ENCODE results near the gene WDR27.

The WDR27 gene

DNA sequence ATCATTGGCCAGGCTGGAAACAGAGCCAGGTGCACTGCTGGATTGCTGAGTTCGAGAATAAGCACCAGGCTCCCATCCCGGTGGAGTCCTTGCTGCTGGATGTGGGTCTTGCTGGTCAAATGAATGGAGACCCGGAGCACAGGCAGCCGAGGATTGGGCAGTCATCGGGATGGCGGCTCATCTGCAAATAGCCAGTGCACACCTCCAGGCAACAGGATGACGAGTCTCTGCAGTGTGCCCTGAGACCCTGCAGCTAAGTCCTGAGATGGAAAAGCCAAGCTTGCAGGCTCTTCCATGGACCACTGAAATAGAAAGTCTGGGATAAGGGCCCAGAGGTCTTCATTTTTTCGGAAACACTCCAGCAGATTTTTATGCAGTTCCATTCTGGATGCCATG lies 143.5 kb downstream of the WDR27 start:
- no peak overlapping the region for H2BK12ac ChIP-seq (ENCODE audit: low read length in 2 of 2)
- no peak overlapping the region for H3K27ac ChIP-seq (ENCODE audit: low read length, poor library complexity, severe bottlenecking)
- no peak overlapping the region for H3K4me2 ChIP-seq (ENCODE audit: low read length, poor library complexity, severe bottlenecking)
- H3K4me3 ChIP-seq (ENCODE audit: insufficient read depth in 1 of 2, low read depth in 1 of 2, low read length in 2 of 2): no peak overlapping the region
- no peak overlapping the region for H3K23ac ChIP-seq (ENCODE audit: low read length in 2 of 2)
- no peak overlapping the region for H3K14ac ChIP-seq (ENCODE audit: low read length in 2 of 2)
- H3K4ac ChIP-seq (ENCODE audit: low read depth in 1 of 2, low read length in 2 of 2): no peak overlapping the region
- peaks cover 4% of the 10 kb centered on the region for H3K79me1 ChIP-seq (replicated peaks; ENCODE audit: low read length, poor library complexity, severe bottlenecking)
- peaks cover 7% of the 10 kb centered on the region for H3K9me3 ChIP-seq (ENCODE audit: control insufficient read depth, low read length)
- DNase-seq: no peak
- no peak overlapping the region for H2BK15ac ChIP-seq (ENCODE audit: low read depth, poor library complexity, severe bottlenecking)
- H2BK120ac ChIP-seq (ENCODE audit: low read depth, low read length): no peak overlapping the region
- H4K8ac ChIP-seq (ENCODE audit: low read length): no peak overlapping the region
- WGBS: 94% methylated on average over 8 of the region's 8 CpGs
- H2BK5ac ChIP-seq (ENCODE audit: low read depth, low read length, poor library complexity, severe bottlenecking): no peak overlapping the region
- H4K91ac ChIP-seq (ENCODE audit: low read length): no peak overlapping the region
- H2AK5ac ChIP-seq (ENCODE audit: low read length, severe bottlenecking): no peak overlapping the region
- H3K4me1 ChIP-seq (ENCODE audit: control insufficient read depth, insufficient read depth, low read depth, low read length): no peaks in the 10 kb centered on the region
- peaks cover 0 to 14% of the 10 kb centered on the region in 2 experiments for H3K36me3 ChIP-seq (ENCODE audit: control insufficient read depth in 1 of 2, insufficient read depth in 2 of 2, low read depth in 1 of 2, low read length in 2 of 2)
- no peaks in the 10 kb centered on the region for H3K27me3 ChIP-seq (ENCODE audit: control insufficient read depth in 1 of 2, insufficient read depth in 1 of 2, low read length in 2 of 2)
- H3K18ac ChIP-seq (ENCODE audit: low read depth in 1 of 2, low read length in 2 of 2): no peak overlapping the region
- no peak overlapping the region for H2AFZ ChIP-seq (ENCODE audit: low read depth, low read length)
- no peak overlapping the region for H3K9ac ChIP-seq (ENCODE audit: low read length)

DNA sequence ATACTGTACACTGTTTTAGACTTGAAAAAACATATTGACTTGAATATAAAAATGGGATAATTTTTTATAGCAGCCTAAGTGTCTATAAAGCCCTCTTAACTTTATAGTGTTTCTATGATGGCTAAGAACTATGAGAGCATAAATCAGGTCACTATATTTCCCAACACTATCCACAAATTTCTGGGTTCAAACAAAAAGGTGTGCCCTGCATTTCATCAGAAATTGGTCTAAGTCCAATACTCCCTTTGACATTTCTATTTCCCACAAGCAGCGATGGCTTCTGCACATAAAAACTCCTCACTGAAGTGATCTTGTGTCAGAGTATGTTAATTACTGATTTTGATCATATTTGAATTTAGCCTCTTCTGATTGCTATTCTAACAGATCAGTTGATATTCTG lies 143.9 kb downstream of the WDR27 start:
- Histone ChIP-seq H3K18ac (ENCODE audit: low read depth in 1 of 2, low read length in 2 of 2) (no peak overlapping the region), H3K4ac (ENCODE audit: low read depth in 1 of 2, low read length in 2 of 2) (no peak overlapping the region), H4K91ac (ENCODE audit: low read length) (no peak overlapping the region), H3K27me3 (ENCODE audit: control insufficient read depth in 1 of 2, insufficient read depth in 1 of 2, low read length in 2 of 2) (no peaks in the 10 kb centered on the region), H2BK120ac (ENCODE audit: low read depth, low read length) (no peak overlapping the region), H2AFZ (ENCODE audit: low read depth, low read length) (no peak overlapping the region), H2AK5ac (ENCODE audit: low read length, severe bottlenecking) (no peak overlapping the region), H3K9me3 (ENCODE audit: control insufficient read depth, low read length) (peaks cover 7% of the 10 kb centered on the region), H3K79me1 (replicated peaks; ENCODE audit: low read length, poor library complexity, severe bottlenecking) (peaks cover 4% of the 10 kb centered on the region), H3K4me3 (ENCODE audit: insufficient read depth in 1 of 2, low read depth in 1 of 2, low read length in 2 of 2) (no peak overlapping the region), H3K27ac (ENCODE audit: low read length, poor library complexity, severe bottlenecking) (no peak overlapping the region), H2BK5ac (ENCODE audit: low read depth, low read length, poor library complexity, severe bottlenecking) (no peak overlapping the region), H3K4me2 (ENCODE audit: low read length, poor library complexity, severe bottlenecking) (no peak overlapping the region), H3K4me1 (ENCODE audit: control insufficient read depth, insufficient read depth, low read depth, low read length) (peaks cover 3% of the 10 kb centered on the region), H4K8ac (ENCODE audit: low read length) (no peak overlapping the region), H2BK15ac (ENCODE audit: low read depth, poor library complexity, severe bottlenecking) (no peak overlapping the region), H3K36me3 (ENCODE audit: control insufficient read depth in 1 of 2, insufficient read depth in 2 of 2, low read depth in 1 of 2, low read length in 2 of 2) (peaks cover 2 to 14% of the 10 kb centered on the region in 2 experiments), H3K23ac (ENCODE audit: low read length in 2 of 2) (no peak overlapping the region), H2BK12ac (ENCODE audit: low read length in 2 of 2) (no peak overlapping the region), H3K9ac (ENCODE audit: low read length) (no peak overlapping the region), H3K14ac (ENCODE audit: low read length in 2 of 2) (no peak overlapping the region)
- no CpG with 5 or more reads among the region's 1 CpG for WGBS
- no peak for DNase-seq

DNA sequence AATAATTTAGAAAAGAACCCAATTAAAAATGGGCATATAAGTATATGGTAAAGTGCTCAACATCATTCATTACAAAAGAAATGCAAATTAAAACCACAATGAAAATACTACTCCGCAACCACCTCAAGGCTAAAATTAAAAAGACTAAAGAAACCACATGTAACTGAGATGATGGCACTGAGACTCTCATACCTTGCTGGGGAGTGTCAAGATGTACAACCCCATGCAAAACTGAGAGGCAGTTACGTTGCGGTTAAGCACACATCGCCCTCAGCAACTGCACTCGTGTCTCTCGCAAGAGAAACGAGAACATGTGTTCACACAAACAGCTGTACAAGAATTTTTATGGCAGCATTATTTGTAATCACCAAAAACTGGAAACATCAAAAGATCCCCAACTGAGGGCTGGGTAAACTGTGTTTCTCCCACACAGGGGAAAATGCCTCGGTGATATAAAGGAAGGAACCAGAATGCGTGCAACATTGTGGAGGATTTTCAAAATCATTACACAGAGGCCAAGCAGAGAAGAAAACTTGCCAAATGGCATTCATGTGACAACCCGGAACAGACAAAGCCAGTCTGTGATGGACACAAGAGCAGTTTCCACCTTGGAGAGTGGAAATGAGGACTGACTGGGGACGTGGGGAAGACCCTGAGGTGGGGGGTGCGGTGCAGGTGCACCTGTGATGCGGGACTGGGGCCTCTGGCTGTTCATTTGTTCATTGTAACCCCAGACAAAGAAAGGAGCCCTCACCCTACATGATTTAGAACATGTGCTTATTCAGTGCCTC lies 144.9 kb downstream of the WDR27 start:
- Histone ChIP-seq H4K8ac (ENCODE audit: low read length) (no peak overlapping the region), H2AFZ (ENCODE audit: low read depth, low read length) (no peak overlapping the region), H3K4me1 (ENCODE audit: control insufficient read depth, insufficient read depth, low read depth, low read length) (peaks cover 5% of the 10 kb centered on the region), H3K27ac (ENCODE audit: low read length, poor library complexity, severe bottlenecking) (no peak overlapping the region), H2BK15ac (ENCODE audit: low read depth, poor library complexity, severe bottlenecking) (no peak overlapping the region), H2BK5ac (ENCODE audit: low read depth, low read length, poor library complexity, severe bottlenecking) (no peak overlapping the region), H2AK5ac (ENCODE audit: low read length, severe bottlenecking) (no peak overlapping the region), H3K18ac (ENCODE audit: low read depth in 1 of 2, low read length in 2 of 2) (no peak overlapping the region), H3K27me3 (ENCODE audit: control insufficient read depth in 1 of 2, insufficient read depth in 1 of 2, low read length in 2 of 2) (no peaks in the 10 kb centered on the region), H2BK12ac (ENCODE audit: low read length in 2 of 2) (no peak overlapping the region), H3K9ac (ENCODE audit: low read length) (no peak overlapping the region), H3K4me3 (ENCODE audit: insufficient read depth in 1 of 2, low read depth in 1 of 2, low read length in 2 of 2) (no peak overlapping the region), H4K91ac (ENCODE audit: low read length) (no peak overlapping the region), H3K4me2 (ENCODE audit: low read length, poor library complexity, severe bottlenecking) (no peak overlapping the region), H3K4ac (ENCODE audit: low read depth in 1 of 2, low read length in 2 of 2) (no peak overlapping the region), H3K23ac (ENCODE audit: low read length in 2 of 2) (no peak overlapping the region), H2BK120ac (ENCODE audit: low read depth, low read length) (no peak overlapping the region), H3K79me1 (replicated peaks; ENCODE audit: low read length, poor library complexity, severe bottlenecking) (peaks cover 2% of the 10 kb centered on the region), H3K36me3 (ENCODE audit: control insufficient read depth in 1 of 2, insufficient read depth in 2 of 2, low read depth in 1 of 2, low read length in 2 of 2) (peaks cover 4 to 14% of the 10 kb centered on the region in 2 experiments), H3K14ac (ENCODE audit: low read length in 2 of 2) (no peak overlapping the region), H3K9me3 (ENCODE audit: control insufficient read depth, low read length) (peaks cover 5% of the 10 kb centered on the region)
- WGBS: 93% methylated on average over 13 of the region's 13 CpGs
- DNase-seq: no peak

DNA sequence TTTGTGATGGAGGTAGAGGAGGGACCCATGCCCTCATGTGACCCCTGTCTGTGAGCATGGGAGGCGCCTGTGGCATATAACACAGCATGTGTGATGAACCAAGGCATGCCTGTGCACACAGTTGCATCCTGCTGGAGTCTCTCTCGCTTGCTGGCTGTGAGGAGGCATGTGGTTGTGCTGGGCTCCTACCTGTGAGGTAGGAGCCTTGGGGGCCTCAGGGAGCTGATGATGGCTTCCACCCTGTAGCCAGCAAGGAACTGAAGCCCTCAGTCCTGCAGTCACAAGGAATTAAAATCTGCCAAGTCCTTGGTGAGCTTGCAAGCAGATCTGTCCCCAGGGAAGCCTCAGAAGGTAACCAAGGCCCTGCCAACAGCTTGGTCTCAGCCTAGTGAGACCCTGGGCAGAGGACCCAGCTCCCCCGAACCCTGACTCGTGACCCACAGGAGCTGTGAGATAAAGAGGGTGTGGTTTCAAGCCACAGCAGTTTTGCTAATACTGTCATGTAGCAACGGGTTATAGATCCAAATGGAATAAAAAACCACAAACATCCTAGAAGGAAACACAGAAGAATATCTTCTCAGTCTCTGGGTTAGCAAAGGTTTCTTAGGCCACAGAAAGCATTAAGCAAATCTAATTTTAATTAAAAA lies 145.7 kb downstream of the WDR27 start:
- no peaks in the 10 kb centered on the region for H3K27me3 ChIP-seq (ENCODE audit: control insufficient read depth in 1 of 2, insufficient read depth in 1 of 2, low read length in 2 of 2)
- H2AFZ ChIP-seq (ENCODE audit: low read depth, low read length): no peak overlapping the region
- no peak overlapping the region for H3K4me2 ChIP-seq (ENCODE audit: low read length, poor library complexity, severe bottlenecking)
- no peak overlapping the region for H4K91ac ChIP-seq (ENCODE audit: low read length)
- H3K4me3 ChIP-seq (ENCODE audit: insufficient read depth in 1 of 2, low read depth in 1 of 2, low read length in 2 of 2): no peak overlapping the region
- H3K79me1 ChIP-seq (replicated peaks; ENCODE audit: low read length, poor library complexity, severe bottlenecking): peaks cover 2% of the 10 kb centered on the region
- H2BK12ac ChIP-seq (ENCODE audit: low read length in 2 of 2): no peak overlapping the region
- 97% methylated on average over 2 of the region's 5 CpGs for WGBS
- H2BK15ac ChIP-seq (ENCODE audit: low read depth, poor library complexity, severe bottlenecking): no peak overlapping the region
- H3K4me1 ChIP-seq (ENCODE audit: control insufficient read depth, insufficient read depth, low read depth, low read length): peaks cover 5% of the 10 kb centered on the region
- no peaks in the 10 kb centered on the region for H3K9me3 ChIP-seq (ENCODE audit: control insufficient read depth, low read length)
- no peak overlapping the region for H3K18ac ChIP-seq (ENCODE audit: low read depth in 1 of 2, low read length in 2 of 2)
- H3K4ac ChIP-seq (ENCODE audit: low read depth in 1 of 2, low read length in 2 of 2): no peak overlapping the region
- H4K8ac ChIP-seq (ENCODE audit: low read length): no peak overlapping the region
- no peak overlapping the region for H2AK5ac ChIP-seq (ENCODE audit: low read length, severe bottlenecking)
- no peak overlapping the region for H3K23ac ChIP-seq (ENCODE audit: low read length in 2 of 2)
- H3K27ac ChIP-seq (ENCODE audit: low read length, poor library complexity, severe bottlenecking): no peak overlapping the region
- no peak overlapping the region for H3K9ac ChIP-seq (ENCODE audit: low read length)
- DNase-seq: no peak
- H2BK5ac ChIP-seq (ENCODE audit: low read depth, low read length, poor library complexity, severe bottlenecking): no peak overlapping the region
- H3K36me3 ChIP-seq (ENCODE audit: control insufficient read depth in 1 of 2, insufficient read depth in 2 of 2, low read depth in 1 of 2, low read length in 2 of 2): peaks cover 4 to 14% of the 10 kb centered on the region in 2 experiments
- no peak overlapping the region for H2BK120ac ChIP-seq (ENCODE audit: low read depth, low read length)
- no peak overlapping the region for H3K14ac ChIP-seq (ENCODE audit: low read length in 2 of 2)
